DND-41 (cell line): ENCODE results near the gene ME3.

Experiments used
- CTCF ChIP-seq: IDR thresholded peaks from 2 replicates; pipeline ENCODE4 v1.5.1; 2012; ENCODE audit warnings: borderline replicate concordance, low read length, moderate library complexity, mild to moderate bottlenecking; ENCODE audit not compliant: poor library complexity, severe bottlenecking; ENCODE audit errors: extremely low read depth
- EZH2 ChIP-seq: IDR thresholded peaks from 3 replicates; pipeline ENCODE4 v1.6.1; 2012; ENCODE audit warnings: borderline replicate concordance, low read depth, mild to moderate bottlenecking, moderate library complexity, low read length, inconsistent platforms; ENCODE audit not compliant: severe bottlenecking

GRCh38 chr11:86620891-86621521 lies 51.4 kb downstream of the ME3 start:
- TF ChIP-seq CTCF (no peak), EZH2 (no peak)
